HG03095 (cell line): ENCODE measurements around the gene RUNX3.

Experiments used
- ATAC-seq: cut with Tn5 transposase; IDR thresholded peaks from one replicate; pipeline ENCODE4 v1.9.1; 2021; ENCODE audit warnings: moderate library complexity; ENCODE audit not compliant: unreplicated experiment

RUNX3 gene

GRCh38 chr1:24948079-24948827 lies 18.2 kb upstream of the RUNX3 start:
- no peak for ATAC-seq

GRCh38 chr1:24946861-24947658 lies 17.0 kb upstream of the RUNX3 start:
- ATAC-seq: peak; percentile 78

GRCh38 chr1:24945354-24946326 lies 15.6 kb upstream of the RUNX3 start:
- ATAC-seq: no peak

GRCh38 chr1:24944318-24944717 lies 14.2 kb upstream of the RUNX3 start:
- no peak for ATAC-seq

GRCh38 chr1:24942789-24943188 lies 12.7 kb upstream of the RUNX3 start:
- no peak for ATAC-seq

GRCh38 chr1:24941564-24941963 lies 11.5 kb upstream of the RUNX3 start:
- no peak for ATAC-seq

GRCh38 chr1:24940231-24940630 lies 10.2 kb upstream of the RUNX3 start:
- no peak for ATAC-seq

GRCh38 chr1:24939675-24940193 lies 9.7 kb upstream of the RUNX3 start:
- no peak for ATAC-seq

- ATAC-seq: no peak
These were observed 9.1 kb upstream of the RUNX3 start for GRCh38 chr1:24939040-24939674.

GRCh38 chr1:24938276-24938675 lies 8.2 kb upstream of the RUNX3 start:
- ATAC-seq: no peak

GRCh38 chr1:24936684-24937083 lies 6.6 kb upstream of the RUNX3 start:
- ATAC-seq: no peak

- no peak for ATAC-seq
These were observed 5.8 kb upstream of the RUNX3 start for GRCh38 chr1:24935615-24936484.

GRCh38 chr1:24935196-24935526 lies 5.1 kb upstream of the RUNX3 start:
- ATAC-seq: no peak

- ATAC-seq: no peak
These were observed 4.5 kb upstream of the RUNX3 start for GRCh38 chr1:24934310-24935195.

GRCh38 chr1:24933468-24933867 lies 3.4 kb upstream of the RUNX3 start:
- ATAC-seq: no peak

- ATAC-seq: no peak
These were observed 2.7 kb upstream of the RUNX3 start for GRCh38 chr1:24932725-24933294.

GRCh38 chr1:24932284-24932683 lies 2.2 kb upstream of the RUNX3 start:
- ATAC-seq: no peak

- no peak for ATAC-seq
These were observed 1.6 kb upstream of the RUNX3 start for GRCh38 chr1:24931468-24932231.
